ENCODE data around the gene SLCO1A2. TPM values are rescaled to one million over a fixed set of nuclear protein-coding genes. Genes with fewer than 3 reads are reported as not detected.

Gene SLCO1A2
- total and polyA plus RNA-seq, 2 of the 13 experiments (the other 11 are each of a cell fraction or from before 2014, with no cell fraction given) = not detected

- Histone ChIP-seq H3K4me2 (ENCODE audit: low read depth, low read length) (no peak overlapping the region), H3K4me3 (replicated peaks in 1 of 3; ENCODE audit: insufficient read depth in 1 of 3, low read depth in 2 of 3, low read length in 3 of 3) (no peak overlapping the region), H3K9ac (ENCODE audit: insufficient read depth, low read depth, low read length) (no peak overlapping the region), H3K27ac (ENCODE audit: extremely low read length, insufficient read depth, low read length) (no peak overlapping the region), H3K4me1 (ENCODE audit: insufficient read depth, low read length) (0 out of 2 replicates have a peak, but pooled peaks cover 7% of the 10 kb centered on the region), H4K20me1 (ENCODE audit: insufficient read depth, low read length) (no peaks in the 10 kb centered on the region), H3K36me3 (replicated peaks in 1 of 2; ENCODE audit: control insufficient read depth in 1 of 2, insufficient read depth in 2 of 2, low read length in 2 of 2) (no peaks in the 10 kb centered on the region), H2AFZ (ENCODE audit: low read length) (no peak overlapping the region), H3K79me2 (ENCODE audit: insufficient read depth, low read length) (no peaks in the 10 kb centered on the region), H3K9me3 (ENCODE audit: low read length) (no peaks in the 10 kb centered on the region), H3K27me3 (ENCODE audit: control insufficient read depth in 1 of 2, insufficient read depth in 2 of 2, low read length in 2 of 2) (no peaks in the 10 kb centered on the region)
- FAIRE-seq = no peak
- no peak for ATAC-seq
- intact Hi-C loops (cut with micrococcal nuclease; ENCODE audit: unreplicated experiment) = no loop called here
- DNase-seq (ENCODE audit: low spot score) = no peak
- TF ChIP-seq SCMH1 (CRISPR knock-in tag; IDR thresholded peaks at IDR 0.05; ENCODE audit: borderline replicate concordance) = no peak
- no peak for TF ChIP-seq GTF2F1 (IDR thresholded peaks at IDR 0.05; ENCODE audit: low read length)
- TF ChIP-seq MYNN (CRISPR knock-in tag; IDR thresholded peaks at IDR 0.05; ENCODE audit: low read depth) = no peak
- TF ChIP-seq HMGXB3 (CRISPR knock-in tag; IDR thresholded peaks at IDR 0.05; ENCODE audit: borderline replicate concordance) = no peak
- TF ChIP-seq TCF12 (IDR thresholded peaks at IDR 0.05) = no peak
- TF ChIP-seq TCF12 (CRISPR knock-in tag; IDR thresholded peaks at IDR 0.05) = no peak
- TF ChIP-seq ZFP36 (IDR thresholded peaks at IDR 0.05; ENCODE audit: borderline replicate concordance, low read depth, low read length, partially characterized antibody) = no peak
- TF ChIP-seq TGIF2 (CRISPR knock-in tag; IDR thresholded peaks at IDR 0.05) = no peak
- no peak for TF ChIP-seq ZNF276 (CRISPR knock-in tag; IDR thresholded peaks at IDR 0.05; ENCODE audit: low read depth)
- no peak for TF ChIP-seq MEF2D (CRISPR knock-in tag; IDR thresholded peaks at IDR 0.05)
- TF ChIP-seq ZNF775 (CRISPR knock-in tag; IDR thresholded peaks at IDR 0.05; ENCODE audit: borderline replicate concordance) = no peak
- no peak for TF ChIP-seq MEIS2 (CRISPR knock-in tag; IDR thresholded peaks at IDR 0.05)
- no peak for TF ChIP-seq EEA1 (CRISPR knock-in tag; IDR thresholded peaks at IDR 0.05; ENCODE audit: borderline replicate concordance)
- no peak for TF ChIP-seq PITX1 (CRISPR knock-in tag; IDR thresholded peaks at IDR 0.05)
- TF ChIP-seq AGO2 (optimal IDR thresholded peaks at IDR 0.05; ENCODE audit: low read depth, low read length) = no peak
- no peak for TF ChIP-seq MLX (CRISPR knock-in tag; IDR thresholded peaks at IDR 0.05)
- TF ChIP-seq HOXD1 (CRISPR knock-in tag; IDR thresholded peaks at IDR 0.05) = no peak
- in situ Hi-C loops (cut with HindIII; ENCODE audit: extremely low pct_ligation_motif_present, low pct_unique_long_range_greater_than_20kb) = no loop called here
- ChIA-PET CTCF (ENCODE audit: low intra/inter-chr PET ratio, low total read pairs) (no interaction called here), POLR2A (no interaction called here)
- 8% methylated on average over 6 of the region's 6 CpGs for WGBS (ENCODE audit: low lambda C conversion rate)
- no TSS peak for BruUV-seq (replicated peaks)
These were observed 3.4 kb upstream of the SLCO1A2 start for GRCh38 chr12:21337959-21338744.
